ENCODE measurements around the gene ADPGK.

GRCh38 chr15:72732086-72732485, 51.5 kb downstream of the ADPGK start:
- no peak for TF ChIP-seq CTCF (IDR thresholded peaks at IDR 0.05)
- TF ChIP-seq POLR2A (IDR thresholded peaks at IDR 0.05): no peak

Measured in thyroid gland (tissue), 4 donors.